GM12878 (cell line): ENCODE results near the gene TRPV3. TPM values are rescaled to one million over a fixed set of nuclear protein-coding genes. Genes with fewer than 3 reads are reported as not detected.

Experiments used
- CEBPB ChIP-seq, 2 experiments: fragments of 150-350 bp in 1 of 2; IDR thresholded peaks; 2 replicates each; pipeline ENCODE4 v1.6.1; 2012 to 2014; ENCODE audit warnings: low read depth in 2 of 2, low read length in 2 of 2, borderline replicate concordance in 1 of 2, inconsistent platforms in 1 of 2
- KDM1A ChIP-seq: fragments of 200-600 bp; sonication (generic); IDR thresholded peaks from 2 replicates; pipeline ENCODE4 v1.6.1; 2016; ENCODE audit warnings: borderline replicate concordance
- NFXL1 ChIP-seq: fragments of 450-650 bp; IDR thresholded peaks from 2 replicates; pipeline ENCODE4 v1.6.1; 2017; ENCODE audit warnings: antibody characterized with exemption, mild to moderate bottlenecking, borderline replicate concordance
- POU2F2 ChIP-seq: IDR thresholded peaks from 3 replicates; pipeline ENCODE4 v1.6.1; 2011; ENCODE audit warnings: low read depth, mild to moderate bottlenecking, low read length, borderline replicate concordance
- polyA plus RNA-seq, 11 experiments: library from polyadenylated mRNA; depleted of rRNA in 4 of 11; unstranded in 6 of 11; stranded (reverse) in 5 of 11; fragments of >200 nt; fragmentation: Nextera tagmentation in 4 of 11; fragmentation: Illumina TruSeq in 1 of 11; extraction: Ambion mirVana in 4 of 11; extraction: Trizol in 1 of 11; gene quantifications; 1 replicate in 1 of 11; 2 replicates in 10 of 11; pipeline versions ENCODE4 v1.2.1 to v1.2.3, GENCODE V29; 2011 to 2016; ENCODE audit warnings: inconsistent platforms in 2 of 11, missing spikeins in 2 of 11, low read depth in 1 of 11
- total RNA-seq, 4 experiments: library from RNA; depleted of rRNA in 3 of 4; stranded (reverse); fragments of >200 nt in 3 of 4; fragmentation: Illumina TruSeq in 1 of 4; extraction: Trizol in 1 of 4; gene quantifications; 2 replicates each; pipeline versions ENCODE4 v1.2.1 to v1.2.3, GENCODE V29; 2013 to 2021
- TF ChIP-seq, protein P1 (sequence below): IDR thresholded peaks from 2 replicates; pipeline ENCODE4 v1.6.1; 2012; ENCODE audit warnings: low read depth, low read length, improper control_type of control experiment
- TF ChIP-seq, protein P2 (sequence below): fragments of 450-650 bp; IDR thresholded peaks from 2 replicates; pipeline ENCODE4 v1.6.1; 2018; ENCODE audit warnings: borderline replicate concordance, mild to moderate bottlenecking; ENCODE audit not compliant: partially characterized antibody
- TF ChIP-seq, protein P3 (sequence below): fragments of 450-650 bp; IDR thresholded peaks from 2 replicates; pipeline ENCODE4 v1.6.1; 2016; ENCODE audit warnings: mild to moderate bottlenecking
- TF ChIP-seq, protein P4 (sequence below): fragments of 450-650 bp; IDR thresholded peaks from 2 replicates; pipeline ENCODE4 v1.6.1; 2017; ENCODE audit warnings: low read depth, mild to moderate bottlenecking, moderate library complexity
- TF ChIP-seq, protein P5 (sequence below): IDR thresholded peaks from 2 replicates; pipeline ENCODE4 v1.6.1; 2011; ENCODE audit warnings: borderline replicate concordance, low read depth, mild to moderate bottlenecking, moderate library complexity, low read length; ENCODE audit not compliant: insufficient read depth, poor library complexity, severe bottlenecking

The TRPV3 gene
- total and polyA plus RNA-seq, 10 of the 15 experiments (the other 5 are each of a cell fraction or from before 2014, with no cell fraction given) = 0.52 to 12.0 (median 2.7) TPM

DNA sequence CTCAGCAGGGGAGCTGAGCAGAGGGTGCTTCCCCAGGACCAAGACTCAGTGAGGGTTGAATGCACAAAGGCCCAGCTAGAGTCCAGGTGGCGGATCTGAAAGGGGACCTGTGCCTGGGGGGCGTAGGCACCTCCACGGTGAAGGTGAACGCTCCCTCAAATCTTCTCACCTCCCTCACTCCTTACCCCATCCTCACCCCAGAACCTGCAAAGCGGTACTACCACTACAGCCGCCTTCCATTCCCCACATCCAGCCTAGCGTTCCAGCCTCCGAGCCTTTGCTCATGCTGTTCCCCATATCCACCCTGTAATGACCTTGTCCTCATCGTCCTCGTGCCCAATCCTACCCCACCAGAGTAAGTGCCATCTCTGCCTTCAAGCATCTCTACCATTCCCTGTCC lies 30.6 kb downstream of the TRPV3 start (continued):
- TF ChIP-seq, protein P1, sequence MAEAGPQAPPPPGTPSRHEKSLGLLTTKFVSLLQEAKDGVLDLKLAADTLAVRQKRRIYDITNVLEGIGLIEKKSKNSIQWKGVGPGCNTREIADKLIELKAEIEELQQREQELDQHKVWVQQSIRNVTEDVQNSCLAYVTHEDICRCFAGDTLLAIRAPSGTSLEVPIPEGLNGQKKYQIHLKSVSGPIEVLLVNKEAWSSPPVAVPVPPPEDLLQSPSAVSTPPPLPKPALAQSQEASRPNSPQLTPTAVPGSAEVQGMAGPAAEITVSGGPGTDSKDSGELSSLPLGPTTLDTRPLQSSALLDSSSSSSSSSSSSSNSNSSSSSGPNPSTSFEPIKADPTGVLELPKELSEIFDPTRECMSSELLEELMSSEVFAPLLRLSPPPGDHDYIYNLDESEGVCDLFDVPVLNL = no peak
- no peak for TF ChIP-seq NFXL1
- TF ChIP-seq, protein P2, sequence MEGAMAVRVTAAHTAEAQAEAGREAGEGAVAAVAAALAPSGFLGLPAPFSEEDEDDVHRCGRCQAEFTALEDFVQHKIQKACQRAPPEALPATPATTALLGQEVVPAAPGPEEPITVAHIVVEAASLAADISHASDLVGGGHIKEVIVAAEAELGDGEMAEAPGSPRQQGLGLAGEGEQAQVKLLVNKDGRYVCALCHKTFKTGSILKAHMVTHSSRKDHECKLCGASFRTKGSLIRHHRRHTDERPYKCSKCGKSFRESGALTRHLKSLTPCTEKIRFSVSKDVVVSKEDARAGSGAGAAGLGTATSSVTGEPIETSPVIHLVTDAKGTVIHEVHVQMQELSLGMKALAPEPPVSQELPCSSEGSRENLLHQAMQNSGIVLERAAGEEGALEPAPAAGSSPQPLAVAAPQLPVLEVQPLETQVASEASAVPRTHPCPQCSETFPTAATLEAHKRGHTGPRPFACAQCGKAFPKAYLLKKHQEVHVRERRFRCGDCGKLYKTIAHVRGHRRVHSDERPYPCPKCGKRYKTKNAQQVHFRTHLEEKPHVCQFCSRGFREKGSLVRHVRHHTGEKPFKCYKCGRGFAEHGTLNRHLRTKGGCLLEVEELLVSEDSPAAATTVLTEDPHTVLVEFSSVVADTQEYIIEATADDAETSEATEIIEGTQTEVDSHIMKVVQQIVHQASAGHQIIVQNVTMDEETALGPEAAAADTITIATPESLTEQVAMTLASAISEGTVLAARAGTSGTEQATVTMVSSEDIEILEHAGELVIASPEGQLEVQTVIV = no peak
- TF ChIP-seq POU2F2 = no peak
- TF ChIP-seq, protein P3, sequence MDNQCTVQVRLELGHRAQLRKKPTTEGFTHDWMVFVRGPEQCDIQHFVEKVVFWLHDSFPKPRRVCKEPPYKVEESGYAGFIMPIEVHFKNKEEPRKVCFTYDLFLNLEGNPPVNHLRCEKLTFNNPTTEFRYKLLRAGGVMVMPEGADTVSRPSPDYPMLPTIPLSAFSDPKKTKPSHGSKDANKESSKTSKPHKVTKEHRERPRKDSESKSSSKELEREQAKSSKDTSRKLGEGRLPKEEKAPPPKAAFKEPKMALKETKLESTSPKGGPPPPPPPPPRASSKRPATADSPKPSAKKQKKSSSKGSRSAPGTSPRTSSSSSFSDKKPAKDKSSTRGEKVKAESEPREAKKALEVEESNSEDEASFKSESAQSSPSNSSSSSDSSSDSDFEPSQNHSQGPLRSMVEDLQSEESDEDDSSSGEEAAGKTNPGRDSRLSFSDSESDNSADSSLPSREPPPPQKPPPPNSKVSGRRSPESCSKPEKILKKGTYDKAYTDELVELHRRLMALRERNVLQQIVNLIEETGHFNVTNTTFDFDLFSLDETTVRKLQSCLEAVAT = no peak
- TF ChIP-seq, protein P4, sequence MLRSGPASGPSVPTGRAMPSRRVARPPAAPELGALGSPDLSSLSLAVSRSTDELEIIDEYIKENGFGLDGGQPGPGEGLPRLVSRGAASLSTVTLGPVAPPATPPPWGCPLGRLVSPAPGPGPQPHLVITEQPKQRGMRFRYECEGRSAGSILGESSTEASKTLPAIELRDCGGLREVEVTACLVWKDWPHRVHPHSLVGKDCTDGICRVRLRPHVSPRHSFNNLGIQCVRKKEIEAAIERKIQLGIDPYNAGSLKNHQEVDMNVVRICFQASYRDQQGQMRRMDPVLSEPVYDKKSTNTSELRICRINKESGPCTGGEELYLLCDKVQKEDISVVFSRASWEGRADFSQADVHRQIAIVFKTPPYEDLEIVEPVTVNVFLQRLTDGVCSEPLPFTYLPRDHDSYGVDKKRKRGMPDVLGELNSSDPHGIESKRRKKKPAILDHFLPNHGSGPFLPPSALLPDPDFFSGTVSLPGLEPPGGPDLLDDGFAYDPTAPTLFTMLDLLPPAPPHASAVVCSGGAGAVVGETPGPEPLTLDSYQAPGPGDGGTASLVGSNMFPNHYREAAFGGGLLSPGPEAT = no peak
- TF ChIP-seq KDM1A = no peak
- TF ChIP-seq, protein P5, sequence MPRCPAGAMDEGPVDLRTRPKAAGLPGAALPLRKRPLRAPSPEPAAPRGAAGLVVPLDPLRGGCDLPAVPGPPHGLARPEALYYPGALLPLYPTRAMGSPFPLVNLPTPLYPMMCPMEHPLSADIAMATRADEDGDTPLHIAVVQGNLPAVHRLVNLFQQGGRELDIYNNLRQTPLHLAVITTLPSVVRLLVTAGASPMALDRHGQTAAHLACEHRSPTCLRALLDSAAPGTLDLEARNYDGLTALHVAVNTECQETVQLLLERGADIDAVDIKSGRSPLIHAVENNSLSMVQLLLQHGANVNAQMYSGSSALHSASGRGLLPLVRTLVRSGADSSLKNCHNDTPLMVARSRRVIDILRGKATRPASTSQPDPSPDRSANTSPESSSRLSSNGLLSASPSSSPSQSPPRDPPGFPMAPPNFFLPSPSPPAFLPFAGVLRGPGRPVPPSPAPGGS = no peak
- no peak for TF ChIP-seq CEBPB (IDR thresholded peaks at IDR 0.05; ENCODE audit: borderline replicate concordance in 1 of 2, low read depth in 2 of 2, low read length in 2 of 2)
